ENCODE data around the gene TTLL12. TPM values are rescaled to one million over a fixed set of nuclear protein-coding genes. Genes with fewer than 3 reads are reported as not detected.
A peak's percentile ranks its signal among the peaks of the same experiment; 100 is the strongest.

Gene TTLL12
- total RNA-seq, 2 donors from 2014 or later: 21.0 to 25.1 TPM

- H3K27ac ChIP-seq: peak overlapping the region in 2 of 4 donors; percentile 9 to 46
- no peak for TF ChIP-seq POLR2A (IDR thresholded peaks at IDR 0.05)
- no peak for TF ChIP-seq CTCF (IDR thresholded peaks at IDR 0.05)
- peaks cover 13% of the 10 kb centered on the region for H3K4me1 ChIP-seq
- 89 to 98% methylated on average over 7 to 8 of the region's 8 CpGs for WGBS, 2 donors
- H3K27me3 ChIP-seq: no peaks in the 10 kb centered on the region
- ATAC-seq (no peak), DNase-seq (no peak)
- H3K9me3 ChIP-seq: no peaks in the 10 kb centered on the region
- intact Hi-C loops (cut with DNase I): no loop called here
- H3K36me3 ChIP-seq (replicated peaks in 1 of 2; ENCODE audit: insufficient read depth in 1 of 2, low read depth in 2 of 2): no peaks in the 10 kb centered on the region
- no peak overlapping the region for H3K4me3 ChIP-seq
Measured at GRCh38 chr22:43160497-43161126, 26.3 kb downstream of the TTLL12 start.

- WGBS, 2 donors: 52 to 75% methylated on average over 10 to 17 of the region's 18 CpGs
- no peak for TF ChIP-seq POLR2A (IDR thresholded peaks at IDR 0.05)
- TF ChIP-seq CTCF (IDR thresholded peaks at IDR 0.05): peak in 4 of 7 experiments; percentile 29 to 48 (median 40)
- H3K27me3 ChIP-seq: no peaks in the 10 kb centered on the region
- no peaks in the 10 kb centered on the region for H3K9me3 ChIP-seq
- ATAC-seq: peak; percentile 71
- peak overlapping the region in 3 of 4 donors; percentile 9 to 46 (median 26) for H3K27ac ChIP-seq
- peak; percentile 54 to 67 (median 61) for DNase-seq
- intact Hi-C loops (cut with DNase I): no loop called here
- H3K4me3 ChIP-seq: no peak overlapping the region
- peaks cover 13% of the 10 kb centered on the region for H3K4me1 ChIP-seq
- no peaks in the 10 kb centered on the region for H3K36me3 ChIP-seq (replicated peaks in 1 of 2; ENCODE audit: insufficient read depth in 1 of 2, low read depth in 2 of 2)
Measured at GRCh38 chr22:43159484-43160178, 27.3 kb downstream of the TTLL12 start.

- no peak for TF ChIP-seq CTCF (IDR thresholded peaks at IDR 0.05)
- TF ChIP-seq POLR2A (IDR thresholded peaks at IDR 0.05): no peak
- H3K4me1 ChIP-seq: peaks cover 13% of the 10 kb centered on the region
- H3K9me3 ChIP-seq: no peaks in the 10 kb centered on the region
- H3K36me3 ChIP-seq (replicated peaks in 1 of 2; ENCODE audit: insufficient read depth in 1 of 2, low read depth in 2 of 2): no peaks in the 10 kb centered on the region
- 86 to 89% methylated on average over 13 to 22 of the region's 24 CpGs for WGBS, 2 donors
- H3K4me3 ChIP-seq: no peak overlapping the region
- intact Hi-C loops (cut with DNase I): no loop called here
- ATAC-seq (no peak), DNase-seq (no peak)
- peak overlapping the region in 1 of 4 donors; percentile 46 for H3K27ac ChIP-seq
- no peaks in the 10 kb centered on the region for H3K27me3 ChIP-seq
Measured at GRCh38 chr22:43158778-43159483, 28.0 kb downstream of the TTLL12 start.

GRCh38 chr22:43157874-43158546, 28.9 kb downstream of the TTLL12 start:
- DNase-seq: no peak
- H3K27ac ChIP-seq: no peak overlapping the region
- no peaks in the 10 kb centered on the region for H3K27me3 ChIP-seq
- intact Hi-C loops (cut with DNase I): no loop called here
- no peak overlapping the region for H3K4me3 ChIP-seq
- H3K9me3 ChIP-seq: no peaks in the 10 kb centered on the region
- peaks cover 14% of the 10 kb centered on the region for H3K4me1 ChIP-seq
- WGBS, 2 donors: 75 to 79% methylated on average over 8 to 9 of the region's 9 CpGs
- H3K36me3 ChIP-seq (replicated peaks in 1 of 2; ENCODE audit: insufficient read depth in 1 of 2, low read depth in 2 of 2): no peaks in the 10 kb centered on the region
- TF ChIP-seq POLR2A (IDR thresholded peaks at IDR 0.05) (no peak), CTCF (IDR thresholded peaks at IDR 0.05) (no peak)
- no peak for ATAC-seq
